ENCODE data around the gene MAP7. TPM values are rescaled to one million over a fixed set of nuclear protein-coding genes. Genes with fewer than 3 reads are reported as not detected.

Gene MAP7
- total and polyA plus RNA-seq, 7 donors: 1.2 to 33.5 (median 3.3) TPM

- no peaks in the 10 kb centered on the region for H3K9me3 ChIP-seq
- no peak for TF ChIP-seq POLR2AphosphoS5 (IDR thresholded peaks at IDR 0.05)
- no peak for TF ChIP-seq CTCF (IDR thresholded peaks at IDR 0.05)
- no peak for TF ChIP-seq EP300 (IDR thresholded peaks at IDR 0.05)
- no peak for TF ChIP-seq POLR2A (IDR thresholded peaks at IDR 0.05)
- intact Hi-C loops (cut with DNase I): no loop called here
- no peak overlapping the region for H3K27ac ChIP-seq
- H3K4me1 ChIP-seq: no peaks in the 10 kb centered on the region
- no peak for DNase-seq
- 20 to 56% methylated on average over 2 of the region's 2 CpGs for WGBS, 2 donors
- H3K36me3 ChIP-seq: no peaks in the 10 kb centered on the region
- no peak overlapping the region for H3K4me3 ChIP-seq
- H3K27me3 ChIP-seq: no peaks in the 10 kb centered on the region
These were observed 84.4 kb downstream of the MAP7 start for GRCh38 chr6:136465766-136466303.

GRCh38 chr6:136464874-136465273 is 85.3 kb downstream of the MAP7 start:
- TF ChIP-seq POLR2A (IDR thresholded peaks at IDR 0.05): no peak
- no peak for TF ChIP-seq POLR2AphosphoS5 (IDR thresholded peaks at IDR 0.05)
- Histone ChIP-seq H3K36me3 (no peaks in the 10 kb centered on the region), H3K4me3 (no peak overlapping the region), H3K4me1 (no peaks in the 10 kb centered on the region), H3K27ac (no peak overlapping the region), H3K27me3 (no peaks in the 10 kb centered on the region), H3K9me3 (no peaks in the 10 kb centered on the region)
- intact Hi-C loops (cut with DNase I): no loop called here
- 81 to 85% methylated on average over 4 of the region's 4 CpGs for WGBS, 2 donors
- no peak for DNase-seq

GRCh38 chr6:136464148-136464547 is 86.1 kb downstream of the MAP7 start:
- Histone ChIP-seq H3K27ac (no peak overlapping the region), H3K27me3 (no peaks in the 10 kb centered on the region), H3K4me3 (no peak overlapping the region), H3K36me3 (no peaks in the 10 kb centered on the region), H3K4me1 (no peaks in the 10 kb centered on the region), H3K9me3 (no peaks in the 10 kb centered on the region)
- DNase-seq: no peak
- WGBS, 2 donors: 69 to 95% methylated on average over 2 of the region's 2 CpGs
- intact Hi-C loops (cut with DNase I): no loop called here
- no peak for TF ChIP-seq EP300 (IDR thresholded peaks at IDR 0.05)
- no peak for TF ChIP-seq POLR2A (IDR thresholded peaks at IDR 0.05)
- TF ChIP-seq POLR2AphosphoS5 (IDR thresholded peaks at IDR 0.05): no peak
- no peak for TF ChIP-seq CTCF (IDR thresholded peaks at IDR 0.05)

- intact Hi-C loops (cut with DNase I): no loop called here
- H3K36me3 ChIP-seq: no peaks in the 10 kb centered on the region
- no peaks in the 10 kb centered on the region for H3K4me1 ChIP-seq
- H3K27ac ChIP-seq: no peak overlapping the region
- no peaks in the 10 kb centered on the region for H3K9me3 ChIP-seq
- TF ChIP-seq CTCF (IDR thresholded peaks at IDR 0.05): no peak
- no peak for TF ChIP-seq EP300 (IDR thresholded peaks at IDR 0.05)
- TF ChIP-seq POLR2AphosphoS5 (IDR thresholded peaks at IDR 0.05): no peak
- TF ChIP-seq POLR2A (IDR thresholded peaks at IDR 0.05): no peak
- 61 to 67% methylated on average over 4 of the region's 4 CpGs for WGBS, 2 donors
- no peak overlapping the region for H3K4me3 ChIP-seq
- no peak for DNase-seq
- no peaks in the 10 kb centered on the region for H3K27me3 ChIP-seq
These were observed 86.5 kb downstream of the MAP7 start for GRCh38 chr6:136463743-136464142.

- TF ChIP-seq CTCF (IDR thresholded peaks at IDR 0.05): no peak
- TF ChIP-seq POLR2A (IDR thresholded peaks at IDR 0.05): no peak
- no peak for TF ChIP-seq EP300 (IDR thresholded peaks at IDR 0.05)
- TF ChIP-seq POLR2AphosphoS5 (IDR thresholded peaks at IDR 0.05): no peak
- intact Hi-C loops (cut with DNase I): no loop called here
- H3K36me3 ChIP-seq: no peaks in the 10 kb centered on the region
- WGBS, 2 donors: 79 to 85% methylated on average over 2 of the region's 2 CpGs
- peaks cover 0 to 5% (median 2%) of the 10 kb centered on the region in 4 donors for H3K9me3 ChIP-seq
- DNase-seq: no peak
- no peaks in the 10 kb centered on the region for H3K4me1 ChIP-seq
- H3K27ac ChIP-seq: no peak overlapping the region
- H3K4me3 ChIP-seq: no peak overlapping the region
- no peaks in the 10 kb centered on the region for H3K27me3 ChIP-seq
These were observed 103.5 kb downstream of the MAP7 start for GRCh38 chr6:136446579-136447187.
